ACHN (cell line): ENCODE measurements around the gene SLC7A1.

Source experiments
- DNase-seq: peaks from one replicate; pipeline ENCODE4 v3.0.0-alpha.2; 2015
- in situ Hi-C: cut with HindIII; loops from 2 replicates; pipeline ENCODE4 v1.10.0; 2017; ENCODE audit warnings: low sequenced_read_pairs, low pct_ligation_motif_present, low pct_unique_long_range_greater_than_20kb

SLC7A1 gene

GRCh38 chr13:29484236-29484635 lies 111.3 kb downstream of the SLC7A1 start:
- no peak for DNase-seq
- in situ Hi-C loops: no loop called here

DNA sequence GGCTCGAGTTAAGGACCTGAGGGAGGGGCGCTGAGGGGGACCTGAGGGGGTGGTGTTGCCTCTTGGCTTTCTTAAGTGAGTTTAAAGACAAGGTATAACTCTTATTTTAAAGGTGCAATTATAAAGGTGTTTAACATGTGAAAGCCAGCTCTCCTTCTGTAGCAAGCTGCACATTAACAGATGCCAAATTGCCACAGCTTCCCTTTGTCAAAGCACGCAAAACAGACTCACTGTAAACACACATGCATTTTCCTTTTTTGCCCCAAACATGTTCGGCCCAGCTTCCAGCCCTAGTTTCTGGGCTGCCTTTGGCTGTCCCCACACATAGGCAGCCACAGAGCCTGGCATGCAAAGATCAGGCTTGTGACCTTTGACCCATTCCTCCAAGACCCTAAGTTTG lies 111.9 kb downstream of the SLC7A1 start:
- in situ Hi-C loops: no loop called here
- no peak for DNase-seq

DNA sequence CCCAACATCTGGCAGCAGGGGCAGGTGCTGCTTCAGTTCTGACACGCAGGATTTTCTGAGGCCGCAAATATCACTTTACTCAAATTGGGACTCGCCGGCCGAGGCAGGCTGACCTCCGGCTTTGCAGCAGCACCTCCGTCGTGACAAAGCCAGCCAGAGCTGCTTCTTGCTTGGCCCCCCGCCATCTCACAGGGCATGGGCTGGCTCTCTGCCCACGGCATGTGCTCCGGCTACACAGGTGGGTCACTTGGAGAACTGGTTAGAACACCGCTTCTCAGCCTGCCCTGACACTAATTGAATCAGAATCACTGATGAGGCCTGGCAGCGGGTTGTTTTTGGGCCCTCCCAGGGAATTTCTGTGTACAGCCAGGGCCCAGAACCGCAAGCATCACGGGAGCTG lies 112.3 kb downstream of the SLC7A1 start:
- no peak for DNase-seq
- in situ Hi-C loops: no loop called here

- in situ Hi-C loops: no loop called here
- DNase-seq: no peak
Measured at GRCh38 chr13:29482504-29482903, 113.0 kb downstream of the SLC7A1 start.

GRCh38 chr13:29481603-29482002 lies 113.9 kb downstream of the SLC7A1 start:
- no peak for DNase-seq
- in situ Hi-C loops: no loop called here

- in situ Hi-C loops: no loop called here
- DNase-seq: no peak
Measured at GRCh38 chr13:29480893-29481525, 114.5 kb downstream of the SLC7A1 start.

DNA sequence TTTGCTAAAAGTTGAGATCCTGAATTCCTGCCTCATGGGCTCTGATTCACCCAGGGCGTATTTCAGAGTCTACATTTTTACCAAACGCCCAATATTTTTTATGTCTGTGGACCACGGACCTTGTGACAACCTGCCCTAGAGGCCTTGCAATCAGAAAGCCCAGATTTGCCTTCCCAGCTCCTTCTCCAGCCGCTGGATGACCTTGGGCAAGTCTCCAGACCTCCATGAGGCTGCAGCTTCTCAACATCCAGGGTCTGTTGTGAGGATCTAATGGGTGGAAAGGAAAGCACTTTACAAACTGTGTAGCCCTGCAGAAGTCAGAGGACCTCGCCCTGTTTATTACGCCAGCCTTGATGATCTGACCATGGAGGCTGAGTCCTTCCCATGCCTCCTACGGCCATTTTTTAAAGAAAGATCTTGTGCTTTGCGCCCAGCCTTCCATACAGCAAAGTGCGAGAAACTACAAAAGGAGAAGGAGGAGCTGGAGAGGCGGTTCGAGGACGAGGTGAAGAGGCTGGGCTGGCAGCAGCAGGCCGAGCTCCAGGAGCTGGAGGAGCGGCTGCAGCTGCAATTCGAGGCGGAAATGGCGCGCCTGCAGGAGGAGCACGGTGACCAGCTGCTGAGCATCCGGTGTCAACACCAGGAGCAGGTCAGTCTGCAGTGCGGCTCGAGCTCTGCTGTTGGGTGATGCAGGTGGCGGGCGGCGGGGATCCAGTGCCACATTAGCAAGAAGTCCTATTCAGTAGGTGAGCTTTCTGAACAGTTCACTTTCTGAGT lies 115.6 kb downstream of the SLC7A1 start:
- in situ Hi-C loops: no loop called here
- no peak for DNase-seq

- in situ Hi-C loops: no loop called here
- DNase-seq: no peak
Measured at GRCh38 chr13:29476046-29476445, 119.4 kb downstream of the SLC7A1 start.

DNA sequence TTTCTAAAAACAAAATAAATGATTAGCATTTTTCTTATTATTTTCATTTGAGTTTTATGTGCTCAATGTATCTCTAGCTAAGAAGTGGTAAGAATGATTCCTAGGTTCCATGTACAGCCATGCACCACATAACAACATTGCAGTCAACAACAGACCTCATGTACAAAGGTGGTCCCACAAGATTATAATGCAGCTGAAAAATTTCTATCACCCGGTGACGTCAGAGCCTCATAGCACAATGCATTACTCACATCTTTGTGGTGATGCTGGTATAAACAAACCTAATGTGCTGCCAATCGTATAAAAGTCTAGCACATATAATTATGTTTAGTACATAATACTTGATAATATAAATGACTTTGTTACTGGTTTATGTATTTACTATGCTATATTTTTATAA lies 120.5 kb downstream of the SLC7A1 start:
- in situ Hi-C loops: no loop called here
- no peak for DNase-seq

- no peak for DNase-seq
- in situ Hi-C loops: no loop called here
Measured at GRCh38 chr13:29473166-29473565, 122.3 kb downstream of the SLC7A1 start.

DNA sequence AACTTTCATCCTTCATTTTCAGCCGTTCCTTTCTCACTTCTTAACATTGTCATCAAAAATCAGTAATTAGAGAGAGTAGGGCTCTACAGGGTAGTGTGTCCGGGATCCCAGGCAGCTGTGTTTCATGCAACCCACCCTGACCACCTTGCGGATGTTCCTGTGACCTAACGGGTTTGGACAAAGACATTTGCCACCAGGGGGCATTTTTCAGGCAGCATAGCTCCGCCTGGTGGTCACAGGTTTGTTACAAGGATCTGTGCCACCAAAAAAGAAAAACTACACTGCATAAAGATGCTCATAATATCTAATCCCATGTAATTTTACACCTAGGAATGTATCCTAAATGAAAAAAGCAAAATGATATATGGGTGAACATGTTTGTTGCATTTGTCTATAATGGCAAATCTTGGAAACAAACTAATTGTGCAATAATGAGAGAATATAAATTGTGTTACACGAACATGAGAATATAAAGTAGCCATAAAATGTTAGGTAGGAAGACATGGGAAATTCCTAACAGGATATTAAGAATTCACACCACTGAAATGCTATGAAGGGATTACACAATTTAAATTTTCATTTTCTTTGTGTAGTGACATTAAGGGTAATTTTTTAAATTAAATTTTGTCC lies 123.0 kb downstream of the SLC7A1 start:
- in situ Hi-C loops: no loop called here
- DNase-seq: peak; percentile 59

DNA sequence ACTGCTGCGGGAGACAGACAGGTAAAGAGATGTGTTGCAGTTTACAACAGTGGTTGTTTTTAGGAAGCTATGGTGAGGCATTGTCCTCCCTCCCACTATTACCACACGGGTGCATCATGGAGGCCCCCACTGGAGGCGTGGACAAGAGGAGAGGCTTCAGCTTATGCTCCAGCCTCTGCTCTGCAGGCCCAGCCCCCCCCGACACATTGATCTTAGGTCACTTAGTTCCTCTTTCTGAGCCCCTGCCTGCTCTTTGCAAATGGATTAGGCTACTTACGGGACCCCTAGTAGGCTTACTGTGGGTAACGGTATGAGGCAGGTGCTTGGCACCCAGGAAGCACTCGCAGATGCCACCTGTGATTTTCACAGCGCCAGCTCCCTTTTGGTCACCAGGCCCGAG lies 123.9 kb downstream of the SLC7A1 start:
- no peak for DNase-seq
- in situ Hi-C loops: no loop called here

DNA sequence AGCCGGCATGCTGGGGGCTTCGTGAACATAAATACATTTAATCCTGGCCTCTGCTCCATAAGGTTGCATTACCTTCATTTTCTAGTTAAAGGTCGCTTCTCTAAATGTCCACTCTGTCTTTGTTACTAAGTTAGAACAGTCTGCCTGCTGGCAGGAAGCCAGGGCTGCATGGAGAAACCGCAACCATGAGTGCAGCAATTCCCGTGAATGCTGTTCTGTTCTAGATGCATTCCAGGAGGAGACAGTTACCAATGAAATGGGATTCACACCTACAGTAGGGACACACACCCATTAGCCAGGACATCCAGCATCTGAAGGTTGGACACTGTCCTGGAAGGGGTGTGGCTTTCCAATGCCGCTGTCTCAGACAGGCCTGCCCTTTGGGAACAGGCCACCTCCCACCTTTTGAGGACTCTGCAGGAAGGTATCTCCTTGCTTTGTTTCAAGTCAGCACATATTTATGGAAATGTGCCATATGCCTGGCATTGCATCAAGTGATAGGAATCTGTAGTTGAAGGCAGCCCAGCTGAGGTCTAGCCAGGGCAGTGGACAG lies 129.7 kb downstream of the SLC7A1 start:
- DNase-seq: no peak
- in situ Hi-C loops: no loop called here

DNA sequence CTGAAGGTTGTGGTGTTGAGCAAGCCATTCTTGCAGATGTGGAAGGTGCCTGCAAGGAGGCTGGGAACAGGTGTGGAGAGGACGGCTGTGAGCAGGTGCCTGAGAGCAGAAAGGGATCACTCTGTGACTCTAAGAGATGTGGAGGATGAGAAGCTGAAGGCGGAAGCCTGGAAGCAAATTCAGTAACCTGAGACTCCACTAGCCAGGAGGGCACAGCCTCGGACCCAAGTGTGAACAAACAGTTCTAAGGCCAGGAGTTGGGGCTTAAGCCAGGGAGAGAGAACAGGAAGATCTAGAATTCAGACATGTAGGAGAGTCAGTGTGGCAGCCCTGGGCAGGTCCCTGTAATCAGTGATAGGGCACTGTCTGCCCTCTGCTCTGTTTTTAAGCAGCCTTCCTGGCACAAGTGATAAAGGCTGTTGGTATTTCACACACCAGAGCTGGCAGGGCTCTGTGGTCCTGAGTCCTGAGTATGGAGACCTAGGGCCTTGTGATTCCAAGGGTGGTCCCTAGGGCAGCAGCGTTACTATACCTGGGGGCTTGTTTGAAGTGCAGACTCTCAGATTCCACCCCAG lies 131.3 kb downstream of the SLC7A1 start:
- DNase-seq: no peak
- in situ Hi-C loops: no loop called here

GRCh38 chr13:29459813-29460355 lies 135.6 kb downstream of the SLC7A1 start:
- in situ Hi-C loops: no loop called here
- DNase-seq: no peak
